T-cell (primary cell): ENCODE data around the gene CYB5R2. TPM values are rescaled to one million over a fixed set of nuclear protein-coding genes. Genes with fewer than 3 reads are reported as not detected.

Experiments used
- ATAC-seq, 4 experiments: fragments of 200-7000 bp in 3 of 4; fragments of 150-1000 bp in 1 of 4; cut with Tn5 transposase; replicated peaks in 1 of 4; 1 replicate in 3 of 4; 2 replicates in 1 of 4; pipeline ENCODE4 v1.10.0; 2021; ENCODE audit warnings: moderate library complexity in 3 of 4, mild to moderate bottlenecking in 2 of 4, moderate number of reproducible peaks in 1 of 4
- CTCF ChIA-PET, 2 donors: fragments of 300-600 bp; sonication (Branson Sonifier 250); formaldehyde crosslinking; loops; one replicate each; lab custom pipeline; 2022; ENCODE audit warnings: antibody characterized with exemption in 2 of 2; lab: Charles Lee
- POLR2A ChIA-PET, 2 donors: fragments of 300-600 bp; sonication (Branson Sonifier 250); formaldehyde crosslinking; loops; one replicate each; lab custom pipeline; 2022; ENCODE audit warnings: antibody characterized with exemption in 2 of 2; lab: Charles Lee
- DNase-seq, 35 experiments: peaks; one replicate each; pipeline versions ENCODE4 v3.0.0 to v3.0.0-alpha.2; 2013 to 2023
- H3K27ac ChIP-seq: one replicate; pipeline ENCODE4 v1.5.1; 2013; ENCODE audit warnings: low read length
- H3K27me3 ChIP-seq, 2 experiments: replicated peaks in 1 of 2; 1 replicate in 1 of 2; 2 replicates in 1 of 2; pipeline versions ENCODE4 v1.6.1 to v1.7.0; 2013; ENCODE audit warnings: low read length in 1 of 2, mixed read lengths in 1 of 2; ENCODE audit not compliant: control insufficient read depth in 2 of 2, insufficient read depth in 2 of 2; ENCODE audit errors: extremely low read depth in 1 of 2
- H3K36me3 ChIP-seq, 2 donors: 1 replicate in 1 of 2; 2 replicates in 1 of 2; pipeline versions ENCODE4 v1.6.1 to v1.7.0; 2013; ENCODE audit warnings: low read length in 1 of 2; ENCODE audit not compliant: control insufficient read depth in 2 of 2, insufficient read depth in 1 of 2; ENCODE audit errors: extremely low read depth in 1 of 2
- H3K4me1 ChIP-seq, 2 experiments: 1 replicate in 1 of 2; 2 replicates in 1 of 2; pipeline versions ENCODE4 v1.6.1 to v1.7.0; 2013; ENCODE audit warnings: low read length in 2 of 2, mixed read lengths in 1 of 2; ENCODE audit not compliant: insufficient read depth in 2 of 2, control insufficient read depth in 1 of 2; ENCODE audit errors: extremely low read depth in 1 of 2
- H3K4me3 ChIP-seq, 2 donors: 1 replicate in 1 of 2; 2 replicates in 1 of 2; pipeline versions ENCODE4 v1.5.1 to v1.7.0; 2013; ENCODE audit warnings: mild to moderate bottlenecking in 2 of 2, low read length in 1 of 2, moderate library complexity in 1 of 2; ENCODE audit not compliant: control insufficient read depth in 1 of 2; ENCODE audit errors: extremely low read depth in 1 of 2
- H3K9me3 ChIP-seq: 2 replicates; pipeline ENCODE4 v1.7.0; 2013
- H3K27ac Mint-ChIP-seq, 2 donors: one replicate each; pipeline ENCODE4 v1.8.0; 2020 to 2021; ENCODE audit warnings: mild to moderate bottlenecking in 2 of 2, mixed read lengths in 2 of 2
- H3K27me3 Mint-ChIP-seq, 2 donors: one replicate each; pipeline ENCODE4 v1.8.0; 2021 to 2022; ENCODE audit warnings: mixed read lengths in 2 of 2
- H3K36me3 Mint-ChIP-seq: one replicate; pipeline ENCODE4 v1.8.0; 2021; ENCODE audit warnings: mixed read lengths
- H3K4me1 Mint-ChIP-seq, 3 donors: one replicate each; pipeline ENCODE4 v1.8.0; 2020 to 2022; ENCODE audit warnings: mixed read lengths in 3 of 3, mild to moderate bottlenecking in 1 of 3
- H3K4me3 Mint-ChIP-seq, 3 donors: one replicate each; pipeline ENCODE4 v1.8.0; 2020 to 2022; ENCODE audit warnings: mild to moderate bottlenecking in 3 of 3, mixed read lengths in 3 of 3, moderate library complexity in 3 of 3
- H3K9me3 Mint-ChIP-seq, 3 donors: one replicate each; pipeline ENCODE4 v1.8.0; 2020 to 2022; ENCODE audit warnings: mixed read lengths in 3 of 3
- WGBS: methylation state at CpG from one replicate; pipeline ENCODE4 v1.1.5; 2013; ENCODE audit warnings: missing lambda C conversion rate; ENCODE audit not compliant: insufficient coverage; 5-methylcytosine and 5-hydroxymethylcytosine counted together
- total RNA-seq, 35 experiments: library from RNA in 6 of 35; stranded (reverse) in 6 of 35; fragments of 120-200 nt in 1 of 35; gene quantifications; one replicate each; pipeline versions ENCODE4 v1.2.1 to v1.2.4 and lab custom pipeline; 2013 to 2026

The CYB5R2 gene
- total RNA-seq, 5 donors from 2014 or later (not counting 1 experiment from before 2014, with no cell fraction given) = 0.57 to 0.61 (median 0.59) TPM; not detected in 2

- DNase-seq = no peak
- no peaks in the 10 kb centered on the region for H3K9me3 ChIP-seq
These were observed 44.6 kb downstream of the CYB5R2 start for GRCh38 chr11:7628660-7629059.

GRCh38 chr11:7622721-7623120, 50.6 kb downstream of the CYB5R2 start:
- POLR2A ChIA-PET = no interaction called here
- H3K4me1 Mint-ChIP-seq = no peaks in the 10 kb centered on the region
- peaks cover 31% of the 10 kb centered on the region for H3K36me3 Mint-ChIP-seq
- Histone ChIP-seq H3K27me3 (peaks cover 0 to 2% of the 10 kb centered on the region in 2 experiments), H3K36me3 (peaks cover 3 to 47% of the 10 kb centered on the region in 2 donors), H3K9me3 (no peaks in the 10 kb centered on the region), H3K4me3 (no peak overlapping the region), H3K27ac (no peak overlapping the region), H3K4me1 (no peaks in the 10 kb centered on the region)
- H3K4me3 Mint-ChIP-seq = no peak overlapping the region
- ATAC-seq = no peak
- DNase-seq = no peak
- no peak overlapping the region for H3K27ac Mint-ChIP-seq
- CTCF ChIA-PET = no interaction called here
- 100% methylated on average over 1 of the region's 2 CpGs for WGBS
- no peaks in the 10 kb centered on the region for H3K27me3 Mint-ChIP-seq
- H3K9me3 Mint-ChIP-seq = no peaks in the 10 kb centered on the region

More at GRCh38 chr11:7628660-7629059, 44.6 kb downstream of the CYB5R2 start:
- Mint-ChIP-seq H3K4me3 (no peak overlapping the region), H3K4me1 (no peaks in the 10 kb centered on the region), H3K36me3 (peaks cover 41% of the 10 kb centered on the region), H3K27ac (no peak overlapping the region), H3K9me3 (no peaks in the 10 kb centered on the region), H3K27me3 (no peaks in the 10 kb centered on the region)
- Histone ChIP-seq H3K27me3 (peaks cover 0 to 2% of the 10 kb centered on the region in 2 experiments), H3K4me3 (no peak overlapping the region), H3K36me3 (peaks cover 7 to 81% of the 10 kb centered on the region in 2 donors), H3K4me1 (no peaks in the 10 kb centered on the region), H3K27ac (no peak overlapping the region)
- WGBS = no CpG with 5 or more reads among the region's 3 CpGs
- ATAC-seq = no peak
- CTCF ChIA-PET = interaction anchor here in 1 of 2 donors (1.0 kb wide), 1 partner anchor 9 kb away, joined by 3 read pairs; no protein-coding TSS in a partner anchor
- POLR2A ChIA-PET = no interaction called here

- Mint-ChIP-seq H3K4me1 (no peaks in the 10 kb centered on the region), H3K27me3 (no peaks in the 10 kb centered on the region), H3K36me3 (peaks cover 32% of the 10 kb centered on the region), H3K9me3 (no peaks in the 10 kb centered on the region), H3K4me3 (no peak overlapping the region), H3K27ac (no peak overlapping the region)
- DNase-seq = no peak
- ChIA-PET POLR2A (no interaction called here), CTCF (interaction anchor here in 1 of 2 donors (1.3 kb wide), 1 partner anchor 44 kb away, joined by 3 read pairs; no protein-coding TSS in a partner anchor)
- Histone ChIP-seq H3K27me3 (no peaks in the 10 kb centered on the region), H3K9me3 (no peaks in the 10 kb centered on the region), H3K4me3 (no peak overlapping the region), H3K4me1 (no peaks in the 10 kb centered on the region), H3K36me3 (peaks cover 0 to 42% of the 10 kb centered on the region in 2 donors), H3K27ac (no peak overlapping the region)
- no CpG with 5 or more reads among the region's 1 CpG for WGBS
- no peak for ATAC-seq
These were observed 51.7 kb downstream of the CYB5R2 start for GRCh38 chr11:7621554-7621953.

GRCh38 chr11:7621090-7621489, 52.2 kb downstream of the CYB5R2 start:
- H3K36me3 ChIP-seq = peaks cover 0 to 39% of the 10 kb centered on the region in 2 donors

GRCh38 chr11:7619322-7619721, 54.0 kb downstream of the CYB5R2 start:
- H3K4me3 Mint-ChIP-seq = no peak overlapping the region
- no peaks in the 10 kb centered on the region for H3K9me3 Mint-ChIP-seq
- no peak overlapping the region for H3K27ac Mint-ChIP-seq
- H3K27me3 Mint-ChIP-seq = no peaks in the 10 kb centered on the region
- ChIA-PET POLR2A (no interaction called here), CTCF (no interaction called here)
- Histone ChIP-seq H3K27me3 (no peaks in the 10 kb centered on the region), H3K36me3 (peaks cover 0 to 25% of the 10 kb centered on the region in 2 donors), H3K4me3 (no peak overlapping the region), H3K4me1 (no peaks in the 10 kb centered on the region), H3K27ac (no peak overlapping the region), H3K9me3 (no peaks in the 10 kb centered on the region)
- 92% methylated on average over 2 of the region's 3 CpGs for WGBS
- ATAC-seq (no peak), DNase-seq (no peak)
- H3K4me1 Mint-ChIP-seq = no peaks in the 10 kb centered on the region
- peaks cover 26% of the 10 kb centered on the region for H3K36me3 Mint-ChIP-seq

More at GRCh38 chr11:7621090-7621489, 52.2 kb downstream of the CYB5R2 start:
- no peaks in the 10 kb centered on the region for H3K27me3 Mint-ChIP-seq
- no peak overlapping the region for H3K4me3 ChIP-seq
- ChIA-PET POLR2A (no interaction called here), CTCF (interaction anchor here in 1 of 2 donors (1.3 kb wide), 1 partner anchor 45 kb away, joined by 3 read pairs; no protein-coding TSS in a partner anchor)
- H3K9me3 Mint-ChIP-seq = no peaks in the 10 kb centered on the region
- H3K4me1 Mint-ChIP-seq = no peaks in the 10 kb centered on the region
- H3K27ac ChIP-seq = no peak overlapping the region
- WGBS = no CpG with 5 or more reads among the region's 3 CpGs
- H3K36me3 Mint-ChIP-seq = peaks cover 33% of the 10 kb centered on the region
- DNase-seq = no peak
- H3K27ac Mint-ChIP-seq = no peak overlapping the region
- H3K9me3 ChIP-seq = no peaks in the 10 kb centered on the region
- H3K4me1 ChIP-seq = no peaks in the 10 kb centered on the region
- no peak for ATAC-seq
- no peaks in the 10 kb centered on the region for H3K27me3 ChIP-seq
- no peak overlapping the region for H3K4me3 Mint-ChIP-seq

- Mint-ChIP-seq H3K4me3 (no peak overlapping the region), H3K27me3 (no peaks in the 10 kb centered on the region), H3K4me1 (no peaks in the 10 kb centered on the region), H3K9me3 (no peaks in the 10 kb centered on the region), H3K36me3 (peaks cover 31% of the 10 kb centered on the region), H3K27ac (no peak overlapping the region)
- Histone ChIP-seq H3K4me3 (no peak overlapping the region), H3K36me3 (peaks cover 0 to 25% of the 10 kb centered on the region in 2 donors), H3K27ac (no peak overlapping the region), H3K9me3 (no peaks in the 10 kb centered on the region), H3K27me3 (no peaks in the 10 kb centered on the region), H3K4me1 (no peaks in the 10 kb centered on the region)
- 95% methylated on average over 6 of the region's 8 CpGs for WGBS
- DNase-seq = no peak
- CTCF ChIA-PET = interaction anchor here (0.5 kb wide), 2 partner anchors 874 to 1807 kb away, joined by 3 read pairs; no protein-coding TSS in a partner anchor
- ATAC-seq = no peak
- POLR2A ChIA-PET = no interaction called here
These were observed 56.3 kb downstream of the CYB5R2 start for GRCh38 chr11:7617032-7617431.
